MM.1S (cell line): ENCODE data around the gene SH2D7.

Experiments used
- CTCF ChIP-seq: fragments of 300-600 bp; sonication (generic); IDR thresholded peaks from 2 replicates; pipeline ENCODE4 v1.5.1; 2016; ENCODE audit warnings: antibody characterized with exemption, low read length, mixed read lengths
- EZH2 ChIP-seq: fragments of 300-600 bp; sonication (generic); optimal IDR thresholded peaks from 2 replicates; pipeline ENCODE3; 2017; ENCODE audit warnings: low read depth, mild to moderate bottlenecking, antibody characterized with exemption, low read length, mixed read lengths

- TF ChIP-seq EZH2, result no peak
- no peak for TF ChIP-seq CTCF
These were observed 56.2 kb downstream of the SH2D7 start for GRCh38 chr15:78148392-78149067.
